Measurements from ENCODE around the gene CADM1. TPM values are rescaled to one million over a fixed set of nuclear protein-coding genes. Genes with fewer than 3 reads are reported as not detected.

Gene CADM1
- total RNA-seq, 1 experiment from 2014 or later, result not detected

GRCh38 chr11:115550291-115551059, 46.3 kb upstream of the CADM1 start:
- H3K27me3 Mint-ChIP-seq (ENCODE audit: insufficient read depth, unreplicated experiment), result no peaks in the 10 kb centered on the region
- POLR2A ChIA-PET, result no interaction called here
- H3K27ac Mint-ChIP-seq (ENCODE audit: low read depth, unreplicated experiment), result no peak overlapping the region
- H3K4me1 Mint-ChIP-seq (ENCODE audit: insufficient read depth, unreplicated experiment), result no peaks in the 10 kb centered on the region
- no peaks in the 10 kb centered on the region for H3K9me3 Mint-ChIP-seq (ENCODE audit: unreplicated experiment)
- BruUV-seq (replicated peaks), result no TSS peak
- intact Hi-C loops (cut with micrococcal nuclease), result no loop called here
- no peaks in the 10 kb centered on the region for H3K36me3 Mint-ChIP-seq (ENCODE audit: insufficient read depth, unreplicated experiment)
- CTCF ChIA-PET, result interaction anchor here (0.6 kb wide), 1 partner anchor 367 kb away, joined by 3 read pairs; no protein-coding TSS in a partner anchor
- TF ChIP-seq, protein P1, sequence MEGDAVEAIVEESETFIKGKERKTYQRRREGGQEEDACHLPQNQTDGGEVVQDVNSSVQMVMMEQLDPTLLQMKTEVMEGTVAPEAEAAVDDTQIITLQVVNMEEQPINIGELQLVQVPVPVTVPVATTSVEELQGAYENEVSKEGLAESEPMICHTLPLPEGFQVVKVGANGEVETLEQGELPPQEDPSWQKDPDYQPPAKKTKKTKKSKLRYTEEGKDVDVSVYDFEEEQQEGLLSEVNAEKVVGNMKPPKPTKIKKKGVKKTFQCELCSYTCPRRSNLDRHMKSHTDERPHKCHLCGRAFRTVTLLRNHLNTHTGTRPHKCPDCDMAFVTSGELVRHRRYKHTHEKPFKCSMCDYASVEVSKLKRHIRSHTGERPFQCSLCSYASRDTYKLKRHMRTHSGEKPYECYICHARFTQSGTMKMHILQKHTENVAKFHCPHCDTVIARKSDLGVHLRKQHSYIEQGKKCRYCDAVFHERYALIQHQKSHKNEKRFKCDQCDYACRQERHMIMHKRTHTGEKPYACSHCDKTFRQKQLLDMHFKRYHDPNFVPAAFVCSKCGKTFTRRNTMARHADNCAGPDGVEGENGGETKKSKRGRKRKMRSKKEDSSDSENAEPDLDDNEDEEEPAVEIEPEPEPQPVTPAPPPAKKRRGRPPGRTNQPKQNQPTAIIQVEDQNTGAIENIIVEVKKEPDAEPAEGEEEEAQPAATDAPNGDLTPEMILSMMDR (IDR thresholded peaks at IDR 0.05; ENCODE audit: unreplicated experiment), result no peak
- DNase-seq (ENCODE audit: unreplicated experiment), result no peak
- no peak overlapping the region for H3K4me3 Mint-ChIP-seq (ENCODE audit: unreplicated experiment)

DNA sequence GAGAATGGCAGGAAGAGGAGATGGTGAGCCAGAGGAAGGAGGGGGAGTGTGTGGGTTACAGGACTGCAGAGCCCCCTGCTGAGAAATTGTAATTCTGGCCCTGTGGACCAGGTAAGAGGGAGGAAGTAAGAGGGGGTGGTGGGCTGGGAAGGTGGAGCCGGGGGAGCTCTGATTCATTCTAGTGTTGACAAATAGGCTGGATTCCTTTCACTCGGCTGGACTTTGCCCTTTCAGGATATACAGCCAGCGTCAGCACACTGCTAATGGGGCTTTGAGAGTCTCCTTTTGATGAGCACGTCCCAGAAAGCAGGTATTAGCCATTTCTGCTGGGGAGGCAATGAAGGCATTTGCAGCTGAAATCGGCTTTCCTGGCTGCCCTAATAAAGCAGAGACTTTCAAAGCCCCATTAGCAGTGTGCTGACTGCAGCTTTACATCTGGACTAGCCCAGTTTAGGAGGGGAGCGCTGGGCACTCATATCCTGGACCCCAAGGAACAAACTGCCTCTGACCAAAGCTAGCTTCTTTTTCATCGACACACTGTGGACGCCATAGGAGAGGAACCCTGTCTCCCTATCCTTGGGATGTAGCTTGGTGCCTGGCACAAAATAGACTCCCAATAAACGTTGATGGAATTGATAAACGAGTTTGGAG, 44.8 kb upstream of the CADM1 start:
- intact Hi-C loops (cut with micrococcal nuclease), result no loop called here
- Mint-ChIP-seq H3K36me3 (ENCODE audit: insufficient read depth, unreplicated experiment) (no peaks in the 10 kb centered on the region), H3K4me3 (ENCODE audit: unreplicated experiment) (no peak overlapping the region), H3K4me1 (ENCODE audit: insufficient read depth, unreplicated experiment) (no peaks in the 10 kb centered on the region), H3K27me3 (ENCODE audit: insufficient read depth, unreplicated experiment) (no peaks in the 10 kb centered on the region), H3K27ac (ENCODE audit: low read depth, unreplicated experiment) (no peak overlapping the region), H3K9me3 (ENCODE audit: unreplicated experiment) (no peaks in the 10 kb centered on the region)
- TF ChIP-seq, protein P1 (IDR thresholded peaks at IDR 0.05; ENCODE audit: unreplicated experiment), result no peak
- CTCF ChIA-PET, result no interaction called here
- BruUV-seq (replicated peaks), result no TSS peak
- POLR2A ChIA-PET, result no interaction called here
- DNase-seq (ENCODE audit: unreplicated experiment), result no peak

GRCh38 chr11:115545581-115546210, 41.5 kb upstream of the CADM1 start:
- Mint-ChIP-seq H3K4me3 (ENCODE audit: unreplicated experiment) (no peak overlapping the region), H3K4me1 (ENCODE audit: insufficient read depth, unreplicated experiment) (no peaks in the 10 kb centered on the region), H3K9me3 (ENCODE audit: unreplicated experiment) (no peaks in the 10 kb centered on the region), H3K36me3 (ENCODE audit: insufficient read depth, unreplicated experiment) (no peaks in the 10 kb centered on the region), H3K27ac (ENCODE audit: low read depth, unreplicated experiment) (no peak overlapping the region), H3K27me3 (ENCODE audit: insufficient read depth, unreplicated experiment) (no peaks in the 10 kb centered on the region)
- intact Hi-C loops (cut with micrococcal nuclease), result no loop called here
- BruUV-seq (replicated peaks), result no TSS peak
- ChIA-PET CTCF (interaction anchor here (0.7 kb wide), 1 partner anchor 661 kb away, joined by 3 read pairs; no protein-coding TSS in a partner anchor), POLR2A (no interaction called here)
- no peak for DNase-seq (ENCODE audit: unreplicated experiment)
- TF ChIP-seq, protein P1 (IDR thresholded peaks at IDR 0.05; ENCODE audit: unreplicated experiment), result no peak

- Mint-ChIP-seq H3K4me1 (ENCODE audit: insufficient read depth, unreplicated experiment) (no peaks in the 10 kb centered on the region), H3K9me3 (ENCODE audit: unreplicated experiment) (no peaks in the 10 kb centered on the region), H3K4me3 (ENCODE audit: unreplicated experiment) (no peak overlapping the region), H3K27me3 (ENCODE audit: insufficient read depth, unreplicated experiment) (no peaks in the 10 kb centered on the region), H3K27ac (ENCODE audit: low read depth, unreplicated experiment) (no peak overlapping the region), H3K36me3 (ENCODE audit: insufficient read depth, unreplicated experiment) (no peaks in the 10 kb centered on the region)
- POLR2A ChIA-PET, result no interaction called here
- no TSS peak for BruUV-seq (replicated peaks)
- TF ChIP-seq, protein P1 (IDR thresholded peaks at IDR 0.05; ENCODE audit: unreplicated experiment), result no peak
- intact Hi-C loops (cut with micrococcal nuclease), result no loop called here
- no peak for DNase-seq (ENCODE audit: unreplicated experiment)
- CTCF ChIA-PET, result interaction anchor here (0.6 to 0.8 kb wide), 2 partner anchors 20 to 685 kb away, joined by 3 read pairs; no protein-coding TSS in a partner anchor
Measured at GRCh38 chr11:115544422-115544948, 40.3 kb upstream of the CADM1 start.
